Body of pancreas (tissue), 4 donors: ENCODE results near the gene MOSMO.

Experiments used
- POLR2A ChIP-seq, 3 donors: fragments of 450-650 bp; IDR thresholded peaks; one replicate each; pipeline ENCODE4 v1.6.1; 2016; ENCODE audit warnings: antibody characterized with exemption in 3 of 3, mild to moderate bottlenecking in 2 of 3
- TF ChIP-seq, protein P1 (sequence below), 7 experiments: fragments of 450-650 bp in 4 of 7; fragments of 200-600 bp in 3 of 7; sonication (generic) in 3 of 7; IDR thresholded peaks; one replicate each; pipeline ENCODE4 v1.5.1; 2016 to 2019; ENCODE audit warnings: antibody characterized with exemption in 7 of 7

GRCh38 chr16:22075043-22075757, 67.3 kb downstream of the MOSMO start:
- TF ChIP-seq, protein P1, sequence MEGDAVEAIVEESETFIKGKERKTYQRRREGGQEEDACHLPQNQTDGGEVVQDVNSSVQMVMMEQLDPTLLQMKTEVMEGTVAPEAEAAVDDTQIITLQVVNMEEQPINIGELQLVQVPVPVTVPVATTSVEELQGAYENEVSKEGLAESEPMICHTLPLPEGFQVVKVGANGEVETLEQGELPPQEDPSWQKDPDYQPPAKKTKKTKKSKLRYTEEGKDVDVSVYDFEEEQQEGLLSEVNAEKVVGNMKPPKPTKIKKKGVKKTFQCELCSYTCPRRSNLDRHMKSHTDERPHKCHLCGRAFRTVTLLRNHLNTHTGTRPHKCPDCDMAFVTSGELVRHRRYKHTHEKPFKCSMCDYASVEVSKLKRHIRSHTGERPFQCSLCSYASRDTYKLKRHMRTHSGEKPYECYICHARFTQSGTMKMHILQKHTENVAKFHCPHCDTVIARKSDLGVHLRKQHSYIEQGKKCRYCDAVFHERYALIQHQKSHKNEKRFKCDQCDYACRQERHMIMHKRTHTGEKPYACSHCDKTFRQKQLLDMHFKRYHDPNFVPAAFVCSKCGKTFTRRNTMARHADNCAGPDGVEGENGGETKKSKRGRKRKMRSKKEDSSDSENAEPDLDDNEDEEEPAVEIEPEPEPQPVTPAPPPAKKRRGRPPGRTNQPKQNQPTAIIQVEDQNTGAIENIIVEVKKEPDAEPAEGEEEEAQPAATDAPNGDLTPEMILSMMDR (IDR thresholded peaks at IDR 0.05): no peak
- no peak for TF ChIP-seq POLR2A (IDR thresholded peaks at IDR 0.05)
